Endothelial cell of umbilical vein (primary cell): ENCODE results near the gene RNF111. TPM values are rescaled to one million over a fixed set of nuclear protein-coding genes. Genes with fewer than 3 reads are reported as not detected.
A peak's percentile ranks its signal among the peaks of the same experiment; 100 is the strongest.

Source experiments
- BruUV-seq: library from RNA; stranded (reverse); fragments of 400-500 nt; replicated peaks from 2 replicates; lab custom pipeline; 2021; lab: Mats Ljungman, UMichigan
- CTCF ChIA-PET: fragments of 300-600, 350-600 bp; sonication (Branson Sonifier 250); formaldehyde crosslinking; loops from one replicate; lab custom pipeline; 2021; ENCODE audit warnings: antibody characterized with exemption, inconsistent platforms; lab: Charles Lee
- POLR2A ChIA-PET: fragments of 300-600, 350-600 bp; sonication (Branson Sonifier 250); formaldehyde crosslinking; loops from one replicate; lab custom pipeline; 2021; ENCODE audit warnings: antibody characterized with exemption, inconsistent platforms; lab: Charles Lee
- DNase-seq: peaks from one replicate; pipeline ENCODE4 v3.0.0-alpha.2; 2011; ENCODE audit warnings: low read depth, low spot score
- FAIRE-seq: peaks from 2 replicates; lab custom pipeline; 2011; peaks lifted over from hg19 to GRCh38; lab: Jason Lieb, UNC
- H2AFZ ChIP-seq: 2 replicates; pipeline ENCODE4 v1.6.0; 2012; ENCODE audit warnings: low read depth, low read length, control low read depth, inconsistent platforms
- H3K27ac ChIP-seq: 2 replicates; pipeline ENCODE4 v1.5.1; 2011; ENCODE audit warnings: low read depth, mild to moderate bottlenecking, control low read depth, low read length, moderate library complexity; ENCODE audit not compliant: insufficient read depth
- H3K27me3 ChIP-seq, 2 experiments: 2 replicates each; pipeline versions ENCODE4 v1.6.0 to v1.6.1; 2011; ENCODE audit warnings: low read length in 2 of 2, mixed read lengths in 1 of 2; ENCODE audit not compliant: control insufficient read depth in 2 of 2, insufficient read depth in 2 of 2
- H3K36me3 ChIP-seq, 2 experiments: 2 replicates in 1 of 2; 3 replicates in 1 of 2; pipeline ENCODE4 v1.5.1; 2011; ENCODE audit warnings: low read length in 2 of 2, mild to moderate bottlenecking in 1 of 2, moderate library complexity in 1 of 2; ENCODE audit not compliant: control insufficient read depth in 2 of 2, insufficient read depth in 2 of 2; ENCODE audit errors: extremely low read depth in 1 of 2
- H3K4me1 ChIP-seq: 3 replicates; pipeline ENCODE4 v1.5.1; 2011; ENCODE audit warnings: mild to moderate bottlenecking, low read length; ENCODE audit not compliant: control insufficient read depth, insufficient read depth; ENCODE audit errors: extremely low read depth
- H3K4me2 ChIP-seq: 2 replicates; pipeline ENCODE4 v1.6.1; 2011; ENCODE audit warnings: low read length, control low read depth, mixed read lengths; ENCODE audit not compliant: insufficient read depth
- H3K4me3 ChIP-seq, 3 experiments: fragments of 200-600 bp in 1 of 3; sonication (generic), shearing (Covaris generic) in 1 of 3; replicated peaks in 1 of 3; 2 replicates each; pipeline ENCODE4 v1.5.1; 2011 to 2016; ENCODE audit warnings: control low read depth in 3 of 3, low read length in 3 of 3, mild to moderate bottlenecking in 2 of 3, inconsistent platforms in 1 of 3, low read depth in 1 of 3, moderate library complexity in 1 of 3; ENCODE audit not compliant: insufficient read depth in 1 of 3
- H3K79me2 ChIP-seq: 2 replicates; pipeline ENCODE4 v1.6.0; 2012; ENCODE audit warnings: low read length, inconsistent platforms; ENCODE audit not compliant: control insufficient read depth, insufficient read depth
- H3K9ac ChIP-seq: replicated peaks from 2 replicates; pipeline ENCODE3; 2011; ENCODE audit warnings: low read length, control low read depth; ENCODE audit not compliant: insufficient read depth; ENCODE audit errors: extremely low read depth
- H3K9me1 ChIP-seq: replicated peaks from 3 replicates; pipeline ENCODE4 v1.6.0; 2011; ENCODE audit warnings: mild to moderate bottlenecking, low read length; ENCODE audit not compliant: control insufficient read depth, insufficient read depth; ENCODE audit errors: extremely low read depth
- H3K9me3 ChIP-seq: replicated peaks from 2 replicates; pipeline ENCODE4 v1.5.1; 2012; ENCODE audit warnings: low read length, inconsistent platforms; ENCODE audit not compliant: control insufficient read depth, insufficient read depth
- H4K20me1 ChIP-seq: replicated peaks from 2 replicates; pipeline ENCODE3; 2011; ENCODE audit warnings: mild to moderate bottlenecking, low read length; ENCODE audit not compliant: control insufficient read depth, insufficient read depth; ENCODE audit errors: extremely low read depth
- EZH2 ChIP-seq: IDR thresholded peaks from 2 replicates; pipeline ENCODE4 v1.6.1; 2012; ENCODE audit warnings: borderline replicate concordance, low read depth, mild to moderate bottlenecking, moderate library complexity, low read length, inconsistent platforms; ENCODE audit not compliant: severe bottlenecking
- FOS ChIP-seq: IDR thresholded peaks from 2 replicates; pipeline ENCODE4 v1.6.1; 2011; ENCODE audit warnings: mild to moderate bottlenecking, low read length, moderate library complexity, borderline replicate concordance; ENCODE audit not compliant: insufficient read depth
- GATA2 ChIP-seq: IDR thresholded peaks from 2 replicates; pipeline ENCODE4 v1.7.0; 2011; ENCODE audit warnings: low read depth, mild to moderate bottlenecking, moderate library complexity, mixed read lengths, low read length; ENCODE audit not compliant: insufficient read length, insufficient read depth
- JUN ChIP-seq: IDR thresholded peaks from 2 replicates; pipeline ENCODE4 v1.6.1; 2011; ENCODE audit warnings: borderline replicate concordance, low read depth; ENCODE audit not compliant: insufficient read length, insufficient read depth
- POLR2A ChIP-seq: IDR thresholded peaks from 2 replicates; pipeline ENCODE4 v1.6.1; 2012; ENCODE audit warnings: low read depth, mild to moderate bottlenecking, control low read depth, low read length
- POLR2AphosphoS5 ChIP-seq: IDR thresholded peaks from 2 replicates; pipeline ENCODE4 v1.6.1; 2012; ENCODE audit warnings: low read depth, mild to moderate bottlenecking, control low read depth, low read length, moderate library complexity; ENCODE audit not compliant: insufficient read depth
- dilution Hi-C: fragments of 300-500 bp; cut with MboI; formaldehyde crosslinking; loops from one replicate; pipeline ENCODE4 v1.15.0; 2019; ENCODE audit warnings: low sequenced_read_pairs; ENCODE audit not compliant: extremely low pct_ligation_motif_present
- intact Hi-C: fragments of 100-400 bp; cut with micrococcal nuclease; formaldehyde crosslinking; loops from one replicate; pipeline ENCODE4 v1.10.0; 2022
- polyA plus RNA-seq, 4 experiments: library from polyadenylated mRNA; depleted of rRNA in 3 of 4; stranded (reverse) in 3 of 4; unstranded in 1 of 4; fragments of >200 nt; gene quantifications; 2 replicates each; pipeline versions ENCODE4 v1.2.1 to v1.2.3, GENCODE V29; 2011 to 2012; ENCODE audit warnings: missing spikeins in 1 of 4
- total RNA-seq: library from RNA; stranded (reverse); gene quantifications from 2 replicates; pipeline ENCODE4 v1.2.3, GENCODE V29; 2021
- TF ChIP-seq, protein P1 (sequence below), 2 donors: IDR thresholded peaks; 1 replicate in 1 of 2; 2 replicates in 1 of 2; pipeline ENCODE4 v1.5.1; 2011; ENCODE audit warnings: low read length in 2 of 2, mild to moderate bottlenecking in 2 of 2, moderate library complexity in 2 of 2, control low read depth in 1 of 2, inconsistent platforms in 1 of 2, low read depth in 1 of 2; ENCODE audit not compliant: insufficient read depth in 1 of 2; ENCODE audit errors: extremely low read depth in 1 of 2
- TF ChIP-seq, protein P2 (sequence below): IDR thresholded peaks from 2 replicates; pipeline ENCODE4 v1.6.1; 2011; ENCODE audit not compliant: insufficient read depth, insufficient read length

Gene RNF111
- total and polyA plus RNA-seq, 2 donors (not counting 3 experiments of a cell fraction or from before 2014, with no cell fraction given) = 22.3 to 42.6 TPM

DNA sequence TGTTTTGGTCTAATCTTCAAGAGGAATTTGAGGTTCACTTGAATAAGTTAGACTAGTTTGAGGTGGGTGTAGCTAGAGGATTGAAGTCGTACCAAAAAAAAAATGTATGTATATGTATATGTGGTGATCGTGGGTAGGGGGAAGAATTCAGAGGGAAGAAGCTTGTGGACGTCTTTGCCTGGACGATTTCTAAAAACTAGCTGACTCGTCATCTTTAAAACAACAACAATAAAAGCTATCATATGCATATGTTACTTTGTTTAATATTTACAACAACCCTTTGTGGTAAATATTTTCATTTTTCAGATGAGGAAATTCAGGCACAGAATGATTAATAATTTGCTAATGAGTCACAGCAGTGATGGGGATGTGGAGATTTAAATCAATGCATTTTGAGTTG, 18.1 kb downstream of the RNF111 start:
- intact Hi-C loops (no loop called here), dilution Hi-C loops (no loop called here)
- H2AFZ ChIP-seq = no peak overlapping the region
- TF ChIP-seq, protein P1, sequence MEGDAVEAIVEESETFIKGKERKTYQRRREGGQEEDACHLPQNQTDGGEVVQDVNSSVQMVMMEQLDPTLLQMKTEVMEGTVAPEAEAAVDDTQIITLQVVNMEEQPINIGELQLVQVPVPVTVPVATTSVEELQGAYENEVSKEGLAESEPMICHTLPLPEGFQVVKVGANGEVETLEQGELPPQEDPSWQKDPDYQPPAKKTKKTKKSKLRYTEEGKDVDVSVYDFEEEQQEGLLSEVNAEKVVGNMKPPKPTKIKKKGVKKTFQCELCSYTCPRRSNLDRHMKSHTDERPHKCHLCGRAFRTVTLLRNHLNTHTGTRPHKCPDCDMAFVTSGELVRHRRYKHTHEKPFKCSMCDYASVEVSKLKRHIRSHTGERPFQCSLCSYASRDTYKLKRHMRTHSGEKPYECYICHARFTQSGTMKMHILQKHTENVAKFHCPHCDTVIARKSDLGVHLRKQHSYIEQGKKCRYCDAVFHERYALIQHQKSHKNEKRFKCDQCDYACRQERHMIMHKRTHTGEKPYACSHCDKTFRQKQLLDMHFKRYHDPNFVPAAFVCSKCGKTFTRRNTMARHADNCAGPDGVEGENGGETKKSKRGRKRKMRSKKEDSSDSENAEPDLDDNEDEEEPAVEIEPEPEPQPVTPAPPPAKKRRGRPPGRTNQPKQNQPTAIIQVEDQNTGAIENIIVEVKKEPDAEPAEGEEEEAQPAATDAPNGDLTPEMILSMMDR (IDR thresholded peaks at IDR 0.05; ENCODE audit: extremely low read depth in 1 of 2, insufficient read depth in 1 of 2, low read depth in 1 of 2, low read length in 2 of 2) = no peak
- TF ChIP-seq POLR2AphosphoS5 (no peak), JUN (no peak), EZH2 (no peak), FOS (peak; percentile 20), POLR2A (no peak), GATA2 (no peak)
- TF ChIP-seq, protein P2, sequence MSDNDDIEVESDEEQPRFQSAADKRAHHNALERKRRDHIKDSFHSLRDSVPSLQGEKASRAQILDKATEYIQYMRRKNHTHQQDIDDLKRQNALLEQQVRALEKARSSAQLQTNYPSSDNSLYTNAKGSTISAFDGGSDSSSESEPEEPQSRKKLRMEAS = no peak
- no peaks in the 10 kb centered on the region for H3K9me3 ChIP-seq
- ChIA-PET POLR2A (no interaction called here), CTCF (interaction anchor here (0.8 kb wide), 1 partner anchor 13 kb away, joined by 3 read pairs; no protein-coding TSS in a partner anchor)
- no peak overlapping the region for H3K27ac ChIP-seq
- H3K4me1 ChIP-seq = peaks cover 7% of the 10 kb centered on the region
- H3K9ac ChIP-seq = no peak overlapping the region
- H3K36me3 ChIP-seq = peaks cover 0 to 5% of the 10 kb centered on the region in 2 experiments
- peaks cover 85% of the 10 kb centered on the region for H3K79me2 ChIP-seq
- H3K4me2 ChIP-seq = no peak overlapping the region
- H3K27me3 ChIP-seq = no peaks in the 10 kb centered on the region
- peaks cover 12% of the 10 kb centered on the region for H4K20me1 ChIP-seq
- H3K9me1 ChIP-seq = no peaks in the 10 kb centered on the region
- FAIRE-seq = no peak
- H3K4me3 ChIP-seq = no peak overlapping the region
- no peak for DNase-seq
- BruUV-seq = no TSS peak
